Suprapubic skin (tissue), 4 donors: ENCODE results near the gene SPATA33. TPM values are rescaled to one million over a fixed set of nuclear protein-coding genes. Genes with fewer than 3 reads are reported as not detected.

Experiments used
- DNase-seq, 2 donors: peaks; one replicate each; pipeline ENCODE4 v3.0.0-alpha.2; 2019; ENCODE audit warnings: low spot score in 2 of 2
- H3K27ac ChIP-seq: fragments of 200-600 bp; sonication (generic); one replicate; pipeline ENCODE4 v1.5.1; 2019
- H3K27me3 ChIP-seq: fragments of 200-600 bp; sonication (generic); one replicate; pipeline ENCODE4 v1.5.1; 2019
- H3K36me3 ChIP-seq: fragments of 200-600 bp; sonication (generic); one replicate; pipeline ENCODE4 v1.5.1; 2019
- H3K4me1 ChIP-seq: fragments of 200-600 bp; sonication (generic); one replicate; pipeline ENCODE4 v1.5.1; 2019
- H3K4me3 ChIP-seq: fragments of 200-600 bp; sonication (generic); one replicate; pipeline ENCODE4 v1.5.1; 2019; ENCODE audit warnings: mild to moderate bottlenecking
- H3K9me3 ChIP-seq: fragments of 200-600 bp; sonication (generic); one replicate; pipeline ENCODE4 v1.5.1; 2019
- CTCF ChIP-seq, 2 donors: fragments of 200-600 bp in 1 of 2; fragments of 450-650 bp in 1 of 2; sonication (generic) in 1 of 2; IDR thresholded peaks; one replicate each; pipeline ENCODE4 v1.5.1; 2016 to 2019; ENCODE audit warnings: antibody characterized with exemption in 2 of 2, mild to moderate bottlenecking in 1 of 2, moderate library complexity in 1 of 2
- EP300 ChIP-seq: sonication (generic); formaldehyde crosslinking; IDR thresholded peaks from one replicate; pipeline ENCODE4 v1.6.1; 2017; ENCODE audit warnings: antibody characterized with exemption
- POLR2A ChIP-seq, 2 donors: fragments of 450-650 bp; IDR thresholded peaks; one replicate each; pipeline ENCODE4 v1.6.1; 2017; ENCODE audit warnings: antibody characterized with exemption in 2 of 2, mild to moderate bottlenecking in 2 of 2, moderate library complexity in 2 of 2
- POLR2AphosphoS5 ChIP-seq, 3 donors: sonication (generic); formaldehyde crosslinking; IDR thresholded peaks; one replicate each; pipeline ENCODE4 v1.6.1; 2017; ENCODE audit warnings: antibody characterized with exemption in 3 of 3
- WGBS: methylation state at CpG from one replicate; pipeline ENCODE4 v1.1.5; 2018; 5-methylcytosine and 5-hydroxymethylcytosine counted together
- total RNA-seq, 4 donors: library from RNA; depleted of rRNA; stranded (reverse); fragments of >200 nt; gene quantifications; one replicate each; pipeline ENCODE4 v1.1.0, GENCODE V29; 2016

Gene SPATA33
- total RNA-seq, 4 donors from 2014 or later = 3.2 to 9.7 (median 4.4) TPM

GRCh38 chr16:89710709-89711564 is 53.3 kb downstream of the SPATA33 start:
- DNase-seq = no peak
- no peak for TF ChIP-seq POLR2AphosphoS5 (IDR thresholded peaks at IDR 0.05)
- no peak for TF ChIP-seq CTCF (IDR thresholded peaks at IDR 0.05)
- TF ChIP-seq POLR2A (IDR thresholded peaks at IDR 0.05) = no peak
- no peak for TF ChIP-seq EP300
- H3K4me3 ChIP-seq = peak overlapping the region; percentile 41
- no peak overlapping the region for H3K27ac ChIP-seq
- H3K9me3 ChIP-seq = no peaks in the 10 kb centered on the region
- WGBS = 87% methylated on average over 45 of the region's 63 CpGs
- H3K36me3 ChIP-seq = no peaks in the 10 kb centered on the region
- peaks cover 20% of the 10 kb centered on the region for H3K4me1 ChIP-seq
- no peaks in the 10 kb centered on the region for H3K27me3 ChIP-seq

GRCh38 chr16:89711601-89712273 is 54.1 kb downstream of the SPATA33 start:
- peaks cover 20% of the 10 kb centered on the region for H3K4me1 ChIP-seq
- no peak for DNase-seq
- H3K36me3 ChIP-seq = no peaks in the 10 kb centered on the region
- WGBS = 4% methylated on average over 10 of the region's 48 CpGs
- peak overlapping the region; percentile 41 for H3K4me3 ChIP-seq
- no peaks in the 10 kb centered on the region for H3K9me3 ChIP-seq
- TF ChIP-seq POLR2A (IDR thresholded peaks at IDR 0.05) (no peak), POLR2AphosphoS5 (IDR thresholded peaks at IDR 0.05) (no peak), EP300 (no peak), CTCF (IDR thresholded peaks at IDR 0.05) (no peak)
- H3K27ac ChIP-seq = no peak overlapping the region
- H3K27me3 ChIP-seq = no peaks in the 10 kb centered on the region

GRCh38 chr16:89712274-89712781 is 54.7 kb downstream of the SPATA33 start:
- peak overlapping the region; percentile 41 for H3K4me3 ChIP-seq
- whole genome bisulfite sequencing = 33% methylated on average over 12 of the region's 22 CpGs

DNA sequence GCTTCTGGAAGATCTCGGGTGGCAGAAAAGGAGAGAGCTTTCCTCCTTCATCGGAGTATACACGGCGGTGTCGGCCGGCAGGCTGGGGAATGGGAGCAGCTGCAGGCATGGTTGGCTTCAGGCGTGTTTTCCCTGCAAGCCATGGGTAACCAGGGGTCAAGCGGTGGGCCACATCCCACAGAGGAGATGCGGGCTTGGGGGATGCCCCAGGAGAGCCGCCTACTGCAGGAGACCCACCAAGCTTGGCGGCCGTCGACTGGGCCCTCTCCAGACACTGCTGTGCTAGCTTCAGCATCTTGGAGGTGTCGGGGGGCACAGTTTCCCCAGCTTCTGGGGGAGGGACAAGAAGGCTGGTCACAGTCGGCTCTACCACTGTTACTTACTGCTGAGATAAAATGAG is 58.9 kb downstream of the SPATA33 start:
- TF ChIP-seq POLR2A (IDR thresholded peaks at IDR 0.05) (no peak), POLR2AphosphoS5 (IDR thresholded peaks at IDR 0.05) (no peak), EP300 (no peak)
- H3K4me1 ChIP-seq = peaks cover 28% of the 10 kb centered on the region
- no peak overlapping the region for H3K27ac ChIP-seq
- H3K4me3 ChIP-seq = no peak overlapping the region
- H3K27me3 ChIP-seq = no peaks in the 10 kb centered on the region
- 94% methylated on average over 12 of the region's 15 CpGs for WGBS
- no peaks in the 10 kb centered on the region for H3K9me3 ChIP-seq
- no peak for DNase-seq
- no peaks in the 10 kb centered on the region for H3K36me3 ChIP-seq

More at GRCh38 chr16:89712274-89712781, 54.7 kb downstream of the SPATA33 start:
- no peak for DNase-seq
- H3K9me3 ChIP-seq = no peaks in the 10 kb centered on the region
- H3K27ac ChIP-seq = no peak overlapping the region
- H3K36me3 ChIP-seq = no peaks in the 10 kb centered on the region
- H3K4me1 ChIP-seq = peaks cover 20% of the 10 kb centered on the region
- TF ChIP-seq CTCF (IDR thresholded peaks at IDR 0.05) (no peak), POLR2A (IDR thresholded peaks at IDR 0.05) (no peak), POLR2AphosphoS5 (IDR thresholded peaks at IDR 0.05) (no peak), EP300 (no peak)
- no peaks in the 10 kb centered on the region for H3K27me3 ChIP-seq

- Histone ChIP-seq H3K27me3 (no peaks in the 10 kb centered on the region), H3K9me3 (no peaks in the 10 kb centered on the region), H3K27ac (no peak overlapping the region), H3K36me3 (no peaks in the 10 kb centered on the region), H3K4me1 (peaks cover 25% of the 10 kb centered on the region), H3K4me3 (no peak overlapping the region)
- 89% methylated on average over 27 of the region's 29 CpGs for WGBS
- no peak for TF ChIP-seq EP300
- no peak for DNase-seq
Measured at GRCh38 chr16:89716916-89717687, 59.5 kb downstream of the SPATA33 start.
